ENCODE data around the gene ABR. TPM values are rescaled to one million over a fixed set of nuclear protein-coding genes. Genes with fewer than 3 reads are reported as not detected.
A peak's percentile ranks its signal among the peaks of the same experiment; 100 is the strongest.

The ABR gene
- total and polyA plus RNA-seq, 2 of the 8 experiments (the other 6 are each of a cell fraction or from before 2014, with no cell fraction given): 44.8 to 47.2 TPM

DNA sequence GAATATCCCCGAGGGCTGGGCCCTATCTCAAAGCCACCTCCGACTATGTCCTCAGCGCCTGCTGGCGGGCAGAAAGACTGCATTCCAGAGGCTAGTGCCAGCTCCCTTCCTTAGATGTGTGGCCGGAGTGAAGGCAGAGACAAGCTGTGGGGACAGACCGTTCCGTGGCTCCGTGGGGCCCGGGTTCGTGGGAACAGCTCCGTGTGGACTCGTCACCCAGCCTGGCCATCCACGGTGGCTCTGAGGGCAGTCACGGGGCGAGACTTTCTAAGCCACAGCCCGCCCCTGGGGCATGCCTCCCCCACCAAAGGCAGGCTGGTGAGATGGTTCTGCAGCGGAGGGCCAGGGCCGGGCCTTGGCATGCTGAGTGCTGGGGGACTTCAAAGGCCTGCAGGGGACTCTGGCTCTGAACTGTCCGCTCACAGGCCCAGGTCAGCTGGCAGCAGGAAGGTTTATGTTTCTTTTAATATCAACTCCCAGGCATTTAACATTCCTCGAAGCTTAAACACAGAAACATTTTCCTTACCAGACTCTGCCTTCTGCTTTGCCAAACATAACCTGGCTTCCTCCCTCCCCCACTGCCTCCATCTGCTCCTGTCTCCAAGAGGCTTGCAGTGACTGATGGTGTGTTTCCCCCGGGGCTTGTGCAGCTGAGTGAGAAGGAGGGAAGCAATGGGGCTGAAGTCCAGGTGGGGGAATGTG lies 132.5 kb downstream of the ABR start:
- Histone ChIP-seq H4K8ac (ENCODE audit: extremely low read depth, insufficient read depth, low read length) (no peak overlapping the region), H3K36me3 (ENCODE audit: control insufficient read depth in 2 of 4, insufficient read depth in 4 of 4, low read length in 3 of 4) (no peaks in the 10 kb centered on the region; a peak in 1 of 8 replicates), H2BK15ac (ENCODE audit: low read length) (no peak overlapping the region), H3K4me2 (ENCODE audit: insufficient read depth in 1 of 2, low read depth in 2 of 2, low read length in 2 of 2) (no peak overlapping the region), H3K4ac (replicated peaks; ENCODE audit: insufficient read length, low read depth, low read length) (no peak overlapping the region), H3K4me3 (ENCODE audit: extremely low read depth in 1 of 4, insufficient read depth in 2 of 4, low read depth in 3 of 4, low read length in 4 of 4) (no peak overlapping the region), H2AFZ (ENCODE audit: low read length) (no peak overlapping the region), H3K56ac (replicated peaks; ENCODE audit: insufficient read length, low read depth, low read length) (no peak overlapping the region), H3K27ac (ENCODE audit: low read depth, low read length) (no peak overlapping the region), H4K91ac (replicated peaks; ENCODE audit: insufficient read length, low read length) (no peak overlapping the region), H4K5ac (ENCODE audit: insufficient read length, low read depth, low read length) (no peak overlapping the region), H3K79me2 (ENCODE audit: control insufficient read depth in 1 of 2, insufficient read depth in 2 of 2, low read length in 2 of 2) (no peaks in the 10 kb centered on the region), H2AK5ac (ENCODE audit: low read depth, low read length) (no peak overlapping the region), H3K18ac (ENCODE audit: extremely low read depth, low read length) (no peak overlapping the region), H3K9me3 (ENCODE audit: insufficient read depth in 2 of 2, low read depth in 1 of 2, low read length in 1 of 2) (no peaks in the 10 kb centered on the region), H3K23me2 (ENCODE audit: low read depth, low read length) (no peaks in the 10 kb centered on the region), H2BK120ac (replicated peaks; ENCODE audit: low read depth, low read length) (no peak overlapping the region), H3K14ac (ENCODE audit: insufficient read length) (no peak overlapping the region), H3K9ac (replicated peaks in 1 of 4; ENCODE audit: extremely low read depth in 1 of 4, low read depth in 3 of 4, low read length in 3 of 4) (no peak overlapping the region), H2BK20ac (ENCODE audit: low read length) (no peak overlapping the region), H3K4me1 (replicated peaks in 1 of 4; ENCODE audit: control insufficient read depth in 3 of 4, insufficient read depth in 4 of 4, low read length in 3 of 4) (no peaks in the 10 kb centered on the region), H3K27me3 (replicated peaks in 1 of 4; ENCODE audit: control insufficient read depth in 3 of 4, extremely low read depth in 1 of 4, insufficient read depth in 3 of 4, low read length in 3 of 4) (no peaks in the 10 kb centered on the region), H2BK12ac (ENCODE audit: low read depth, low read length) (no peak overlapping the region), H3K79me1 (ENCODE audit: low read depth, low read length) (no peaks in the 10 kb centered on the region), H2BK5ac (ENCODE audit: low read depth, low read length) (no peak overlapping the region), H4K20me1 (replicated peaks in 1 of 2; ENCODE audit: control insufficient read depth in 1 of 2, insufficient read depth in 2 of 2, low read length in 2 of 2) (peaks cover 0 to 2% of the 10 kb centered on the region in 2 experiments), H3K23ac (ENCODE audit: insufficient read length) (no peak overlapping the region)
- FAIRE-seq (no peak), DNase-seq (ENCODE audit: low read depth in 1 of 2, low spot score in 2 of 2) (no peak)
- ChIA-PET CTCF (ENCODE audit: partially characterized antibody) (interaction anchor here (0.6 to 1.9 kb wide), 6 partner anchors 9 to 394 kb away, joined by 3 to 10 read pairs (median 4); no protein-coding TSS in a partner anchor), POLR2A (ENCODE audit: partially characterized antibody) (no interaction called here)
- 91% methylated on average over 21 of the region's 21 CpGs; no CpG with 5 or more reads in 1 of the 2 experiments for WGBS, 2 experiments (ENCODE audit: extremely low coverage in 1 of 2, insufficient coverage in 1 of 2, insufficient read length in 1 of 2, insufficient replicate concordance in 2 of 2, low coverage in 1 of 2, low lambda C conversion rate in 2 of 2, missing lambda C conversion rate in 1 of 2)
- TF ChIP-seq GABPA (IDR thresholded peaks at IDR 0.05; ENCODE audit: borderline replicate concordance, insufficient read depth, low read length): no peak
- TF ChIP-seq EGR1 (IDR thresholded peaks at IDR 0.05; ENCODE audit: borderline replicate concordance, low read depth, low read length): no peak
- TF ChIP-seq, protein P1, sequence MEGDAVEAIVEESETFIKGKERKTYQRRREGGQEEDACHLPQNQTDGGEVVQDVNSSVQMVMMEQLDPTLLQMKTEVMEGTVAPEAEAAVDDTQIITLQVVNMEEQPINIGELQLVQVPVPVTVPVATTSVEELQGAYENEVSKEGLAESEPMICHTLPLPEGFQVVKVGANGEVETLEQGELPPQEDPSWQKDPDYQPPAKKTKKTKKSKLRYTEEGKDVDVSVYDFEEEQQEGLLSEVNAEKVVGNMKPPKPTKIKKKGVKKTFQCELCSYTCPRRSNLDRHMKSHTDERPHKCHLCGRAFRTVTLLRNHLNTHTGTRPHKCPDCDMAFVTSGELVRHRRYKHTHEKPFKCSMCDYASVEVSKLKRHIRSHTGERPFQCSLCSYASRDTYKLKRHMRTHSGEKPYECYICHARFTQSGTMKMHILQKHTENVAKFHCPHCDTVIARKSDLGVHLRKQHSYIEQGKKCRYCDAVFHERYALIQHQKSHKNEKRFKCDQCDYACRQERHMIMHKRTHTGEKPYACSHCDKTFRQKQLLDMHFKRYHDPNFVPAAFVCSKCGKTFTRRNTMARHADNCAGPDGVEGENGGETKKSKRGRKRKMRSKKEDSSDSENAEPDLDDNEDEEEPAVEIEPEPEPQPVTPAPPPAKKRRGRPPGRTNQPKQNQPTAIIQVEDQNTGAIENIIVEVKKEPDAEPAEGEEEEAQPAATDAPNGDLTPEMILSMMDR (IDR thresholded peaks at IDR 0.05; ENCODE audit: control extremely low read depth in 1 of 3, insufficient read depth in 1 of 3, low read depth in 1 of 3, low read length in 3 of 3): peak in 1 of 3 experiments; percentile 2; a peak in 1 of 4 replicates
